Stimulated activated naive CD8-positive, alpha-beta T cell treated with anti-CD3 and anti-CD28 coated beads, Interleukin-15, amount 100 ng/mL, for 72 hours (primary cell): Measurements from ENCODE around the gene NRG4.
"Not testable (repeated sequence)": the region's sequence is repeated elsewhere in the genome, so short reads cannot be mapped to it uniquely, and the experiment has no call there.

Source experiments
- ATAC-seq: fragments of 150-1000 bp; cut with Tn5 transposase; 2 replicates; pipeline ENCODE4 v1.10.0; 2021; ENCODE audit warnings: mild to moderate bottlenecking, moderate library complexity
- DNase-seq, 2 donors: peaks; one replicate each; pipeline ENCODE4 v3.0.0; 2021 to 2022
- H3K27ac Mint-ChIP-seq, 2 donors: one replicate each; pipeline ENCODE4 v1.8.0; 2022; ENCODE audit warnings: mild to moderate bottlenecking in 2 of 2, mixed read lengths in 2 of 2, moderate library complexity in 2 of 2
- H3K27me3 Mint-ChIP-seq: one replicate; pipeline ENCODE4 v1.8.0; 2022; ENCODE audit warnings: mixed read lengths
- H3K4me1 Mint-ChIP-seq: one replicate; pipeline ENCODE4 v1.8.0; 2022; ENCODE audit warnings: mild to moderate bottlenecking, mixed read lengths
- H3K4me3 Mint-ChIP-seq, 2 donors: one replicate each; pipeline ENCODE4 v1.8.0; 2022; ENCODE audit warnings: mild to moderate bottlenecking in 2 of 2, mixed read lengths in 2 of 2, moderate library complexity in 1 of 2
- H3K9me3 Mint-ChIP-seq, 2 donors: one replicate each; pipeline ENCODE4 v1.8.0; 2022; ENCODE audit warnings: mixed read lengths in 2 of 2

The NRG4 gene

DNA sequence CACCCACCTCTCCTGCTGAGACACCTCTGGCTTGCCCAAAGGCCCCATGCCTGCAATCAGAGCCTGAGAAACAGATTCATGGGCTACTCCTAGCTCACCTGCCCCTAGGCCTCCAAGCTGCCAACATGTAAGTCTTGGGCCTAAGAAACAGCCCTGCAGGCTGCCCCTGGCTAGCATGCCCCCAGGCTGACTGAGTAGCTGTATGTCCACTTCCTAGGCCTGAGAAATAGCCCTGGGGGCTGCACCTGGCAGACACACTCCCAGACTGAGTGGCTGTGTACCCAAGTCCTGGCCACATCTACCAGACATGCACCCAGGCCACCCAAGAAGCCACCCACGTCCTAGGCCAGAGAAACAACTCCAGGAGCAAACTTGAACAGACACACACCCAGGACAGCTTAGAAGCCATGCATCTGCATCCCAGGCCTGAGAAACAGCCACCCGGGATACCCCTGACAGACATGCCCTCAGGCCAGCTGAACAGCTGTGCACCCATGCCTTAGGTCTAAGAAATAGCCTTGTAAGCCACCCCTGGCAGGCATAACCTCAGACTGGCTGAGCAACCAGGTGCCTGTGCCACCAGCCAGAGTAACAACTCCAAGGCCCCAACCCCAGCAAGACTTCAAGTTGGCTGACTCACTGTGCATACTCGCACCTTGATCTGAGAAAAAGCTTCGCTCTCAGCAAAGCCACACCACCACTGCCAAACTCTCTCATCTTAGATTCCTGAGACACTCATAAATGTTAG is 12.0 kb upstream of the NRG4 start:
- Mint-ChIP-seq H3K27me3 (peaks cover 14% of the 10 kb centered on the region), H3K4me1 (no peaks in the 10 kb centered on the region), H3K27ac (no peak overlapping the region), H3K4me3 (no peak overlapping the region), H3K9me3 (peaks cover 19 to 35% of the 10 kb centered on the region in 2 donors)
- no peak for ATAC-seq
- DNase-seq = no peak

DNA sequence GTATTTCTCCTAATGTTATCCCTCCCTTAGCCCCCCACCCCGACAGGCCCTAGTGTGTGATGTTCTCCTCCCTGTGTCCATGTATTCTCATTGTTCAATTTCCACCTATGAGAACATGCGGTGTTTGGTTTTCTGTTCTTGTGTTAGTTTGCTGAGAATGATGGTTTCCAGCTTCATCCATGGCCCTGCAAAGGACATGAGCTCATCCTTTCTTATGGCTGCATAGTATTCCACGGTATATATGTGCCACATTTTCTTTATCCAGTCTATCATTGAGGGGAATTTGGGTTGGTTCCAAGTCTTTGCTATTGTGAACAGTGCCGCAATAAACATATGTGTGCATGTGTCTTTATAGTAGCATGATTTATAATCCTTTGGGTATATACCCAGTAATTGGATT is 1.2 kb upstream of the NRG4 start:
- H3K9me3 Mint-ChIP-seq = peaks cover 12 to 27% of the 10 kb centered on the region in 2 donors
- not testable (repeated sequence) for ATAC-seq, H3K27ac Mint-ChIP-seq, H3K4me1 Mint-ChIP-seq, H3K4me3 Mint-ChIP-seq, DNase-seq
- H3K27me3 Mint-ChIP-seq = peaks cover 62% of the 10 kb centered on the region

- Mint-ChIP-seq H3K4me1 (peaks cover 7% of the 10 kb centered on the region), H3K27me3 (peaks cover 53% of the 10 kb centered on the region), H3K9me3 (no peaks in the 10 kb centered on the region), H3K27ac (no peak overlapping the region), H3K4me3 (no peak overlapping the region)
- ATAC-seq (no peak), DNase-seq (no peak)
These were observed 1.6 kb downstream of the NRG4 start for GRCh38 chr15:76010613-76011012.

DNA sequence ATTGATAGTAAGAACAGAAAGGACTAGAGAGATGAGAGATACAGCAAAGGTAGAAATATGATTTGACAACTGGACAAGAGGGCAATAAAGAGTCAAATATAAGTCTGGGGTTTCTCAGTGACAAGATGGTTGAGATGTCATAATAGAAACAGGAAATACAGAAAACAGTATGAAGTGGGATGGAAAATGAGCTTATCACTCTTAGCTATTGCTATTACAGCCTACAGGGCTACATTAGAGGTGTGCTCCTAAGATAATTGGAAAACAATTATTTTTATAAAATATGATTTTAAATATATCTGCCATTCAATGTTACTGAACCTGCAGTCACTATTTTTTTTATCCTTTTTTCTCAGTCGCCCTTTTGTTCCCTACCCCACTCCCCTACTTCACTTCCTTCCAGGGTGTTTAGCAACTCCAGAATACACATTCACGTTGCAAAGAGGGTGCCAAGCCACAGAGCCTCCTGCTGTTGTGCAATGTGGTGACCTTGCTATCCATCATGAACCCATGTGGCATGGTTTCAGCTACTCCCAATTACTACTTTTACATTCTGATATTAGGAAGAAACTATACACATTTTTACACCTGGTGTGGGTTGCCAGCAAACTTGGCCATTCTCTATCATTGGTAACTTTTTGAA is 6.0 kb downstream of the NRG4 start:
- DNase-seq (no peak), ATAC-seq (no peak)
- Mint-ChIP-seq H3K9me3 (no peaks in the 10 kb centered on the region), H3K27ac (no peak overlapping the region), H3K4me3 (no peak overlapping the region), H3K4me1 (no peaks in the 10 kb centered on the region), H3K27me3 (peaks cover 35% of the 10 kb centered on the region)

DNA sequence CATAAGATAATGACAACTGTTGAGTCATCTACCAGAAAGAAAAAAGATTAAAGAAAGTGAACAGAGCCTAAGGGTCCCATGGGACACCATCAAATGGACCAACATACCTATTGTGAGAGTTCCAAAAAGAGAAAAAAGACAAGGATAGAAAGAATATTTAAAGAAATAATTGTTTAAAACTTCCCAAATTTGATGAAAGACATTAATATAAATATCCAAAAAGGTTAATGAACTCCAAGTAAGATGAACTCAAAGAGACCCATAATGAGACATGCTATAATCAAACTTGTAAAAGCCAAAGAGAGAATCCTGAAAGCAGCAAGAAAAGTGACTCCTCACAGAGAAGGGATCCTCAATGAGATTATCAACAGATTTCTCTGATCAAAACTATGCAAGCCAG is 8.9 kb downstream of the NRG4 start:
- DNase-seq (no peak), ATAC-seq (no peak)
- no peak overlapping the region for H3K4me3 Mint-ChIP-seq
- peaks cover 34% of the 10 kb centered on the region for H3K27me3 Mint-ChIP-seq
- H3K27ac Mint-ChIP-seq = no peak overlapping the region
- no peaks in the 10 kb centered on the region for H3K4me1 Mint-ChIP-seq
- H3K9me3 Mint-ChIP-seq = no peaks in the 10 kb centered on the region

- Mint-ChIP-seq H3K4me3 (no peak overlapping the region), H3K9me3 (no peaks in the 10 kb centered on the region), H3K4me1 (no peaks in the 10 kb centered on the region), H3K27me3 (peaks cover 15% of the 10 kb centered on the region), H3K27ac (no peak overlapping the region)
- ATAC-seq (no peak), DNase-seq (no peak)
These were observed 16.6 kb downstream of the NRG4 start for GRCh38 chr15:75995611-75996010.

DNA sequence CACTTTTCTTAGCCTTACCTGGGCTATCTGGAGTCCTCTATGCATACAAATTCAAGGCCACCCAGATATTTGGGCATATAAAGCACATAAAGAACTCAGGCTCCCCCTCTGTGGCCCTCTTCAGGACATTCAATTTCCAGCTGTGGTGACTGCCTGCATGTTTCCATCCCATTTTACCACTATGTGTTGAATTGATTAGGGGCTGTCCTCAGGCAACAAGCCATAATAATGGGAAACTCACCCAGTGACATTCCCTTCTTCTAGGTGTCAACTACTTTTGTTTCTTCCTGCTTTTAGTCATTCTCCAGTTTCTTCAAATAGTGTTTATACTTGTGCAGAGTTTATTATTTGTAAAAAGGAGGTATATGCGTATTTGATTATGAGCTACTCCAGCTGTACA is 18.0 kb downstream of the NRG4 start:
- Mint-ChIP-seq H3K4me1 (no peaks in the 10 kb centered on the region), H3K4me3 (no peak overlapping the region), H3K27me3 (peaks cover 15% of the 10 kb centered on the region), H3K9me3 (no peaks in the 10 kb centered on the region), H3K27ac (no peak overlapping the region)
- no peak for DNase-seq
- ATAC-seq = no peak

DNA sequence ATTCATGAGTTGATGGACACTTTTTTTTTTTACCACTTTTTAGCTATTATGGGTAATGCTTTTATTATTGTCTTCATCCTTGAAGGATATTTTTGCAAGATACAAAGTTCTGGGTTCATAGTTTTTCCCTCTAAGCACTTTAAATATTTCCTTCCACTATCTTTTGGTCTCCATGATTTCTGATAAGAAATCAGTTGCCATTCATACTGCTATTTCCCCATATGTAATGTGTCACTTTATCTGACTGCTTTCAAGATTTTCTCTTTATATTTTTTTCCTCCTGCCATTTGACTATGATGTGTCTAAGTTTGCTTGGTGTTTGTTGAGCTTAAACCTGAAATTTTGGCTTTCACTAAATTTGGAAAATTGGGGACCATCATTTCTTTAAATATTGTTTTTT is 19.3 kb downstream of the NRG4 start:
- no peaks in the 10 kb centered on the region for H3K9me3 Mint-ChIP-seq
- H3K4me3 Mint-ChIP-seq = no peak overlapping the region
- no peak for ATAC-seq
- no peak for DNase-seq
- H3K4me1 Mint-ChIP-seq = no peaks in the 10 kb centered on the region
- H3K27ac Mint-ChIP-seq = no peak overlapping the region
- peaks cover 15% of the 10 kb centered on the region for H3K27me3 Mint-ChIP-seq

DNA sequence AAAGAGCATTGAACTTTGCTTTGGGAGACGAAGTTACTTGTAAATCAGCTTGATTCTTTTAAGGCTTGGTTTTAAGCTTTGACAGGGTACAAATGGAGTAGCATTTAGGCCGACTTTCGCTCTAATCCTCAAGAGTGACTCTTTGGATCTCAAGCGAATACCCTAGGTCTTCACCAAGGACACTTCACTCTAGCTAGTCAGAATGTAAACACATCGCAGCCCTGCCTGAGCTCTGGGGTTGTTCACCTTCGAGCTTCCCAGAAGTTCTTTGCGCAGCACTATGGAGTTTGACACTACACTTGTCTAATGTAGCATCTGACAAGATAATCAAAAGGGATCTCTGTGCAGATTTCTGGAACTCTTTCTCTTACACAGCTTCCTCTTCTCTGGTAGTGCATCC is 22.3 kb downstream of the NRG4 start:
- peaks cover 9% of the 10 kb centered on the region for H3K27me3 Mint-ChIP-seq
- DNase-seq (no peak), ATAC-seq (no peak)
- no peaks in the 10 kb centered on the region for H3K9me3 Mint-ChIP-seq
- H3K4me3 Mint-ChIP-seq = no peak overlapping the region
- no peak overlapping the region for H3K27ac Mint-ChIP-seq
- no peaks in the 10 kb centered on the region for H3K4me1 Mint-ChIP-seq

DNA sequence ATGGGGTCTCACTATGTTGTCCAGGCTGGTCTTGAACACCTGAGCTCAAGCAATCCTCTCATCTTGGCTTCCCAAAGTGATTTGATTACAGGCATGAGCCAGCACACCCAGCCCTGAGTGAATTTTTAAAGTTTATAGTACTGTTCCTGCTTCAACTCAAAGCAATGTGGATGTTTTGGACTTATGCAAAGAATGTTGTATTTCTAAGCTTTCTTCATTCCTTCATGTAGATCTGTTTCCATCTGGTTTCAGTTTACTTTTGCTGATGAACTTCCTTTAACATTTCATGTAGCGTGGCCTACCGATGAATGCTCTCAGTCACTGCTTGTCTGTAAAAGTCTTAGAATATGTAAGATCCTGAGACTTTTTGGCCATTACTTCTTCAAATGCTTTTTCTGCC is 23.2 kb downstream of the NRG4 start:
- Mint-ChIP-seq H3K4me3 (no peak overlapping the region), H3K27ac (no peak overlapping the region), H3K9me3 (no peaks in the 10 kb centered on the region), H3K4me1 (no peaks in the 10 kb centered on the region), H3K27me3 (peaks cover under 1% of the 10 kb centered on the region)
- DNase-seq (no peak), ATAC-seq (no peak)

- Mint-ChIP-seq H3K27me3 (no peaks in the 10 kb centered on the region), H3K4me3 (no peak overlapping the region), H3K27ac (no peak overlapping the region), H3K4me1 (no peaks in the 10 kb centered on the region), H3K9me3 (no peaks in the 10 kb centered on the region)
- DNase-seq (no peak), ATAC-seq (no peak)
These were observed 26.3 kb downstream of the NRG4 start for GRCh38 chr15:75985971-75986370.

- H3K27me3 Mint-ChIP-seq, DNase-seq, H3K9me3 Mint-ChIP-seq, ATAC-seq, H3K27ac Mint-ChIP-seq, H3K4me3 Mint-ChIP-seq, H3K4me1 Mint-ChIP-seq: not testable (repeated sequence)
These were observed 27.5 kb downstream of the NRG4 start for GRCh38 chr15:75984706-75985105.

DNA sequence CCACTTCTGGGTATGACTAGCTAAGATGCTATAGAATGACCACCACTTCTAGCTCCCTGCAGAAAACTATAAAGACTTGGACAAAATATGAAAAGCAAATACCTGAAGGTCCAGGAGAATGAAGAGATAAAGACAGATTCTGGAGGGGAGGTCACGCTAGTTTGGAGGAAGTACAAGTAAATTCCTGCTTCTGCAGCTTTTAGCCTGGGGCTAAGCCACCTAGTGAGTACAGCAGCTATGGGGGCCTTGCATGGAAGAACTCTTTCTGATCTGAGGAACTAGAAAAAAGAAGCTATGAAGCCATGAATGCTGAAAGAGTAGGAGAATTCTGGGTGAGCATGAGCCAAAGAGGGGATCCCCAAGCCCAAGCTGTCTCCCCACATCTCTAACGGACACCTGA is 29.8 kb downstream of the NRG4 start:
- Mint-ChIP-seq H3K4me1 (no peaks in the 10 kb centered on the region), H3K9me3 (no peaks in the 10 kb centered on the region), H3K27ac (no peak overlapping the region), H3K4me3 (no peak overlapping the region), H3K27me3 (peaks cover 14% of the 10 kb centered on the region)
- DNase-seq (no peak), ATAC-seq (no peak)

GRCh38 chr15:75981149-75981815 is 30.9 kb downstream of the NRG4 start:
- Mint-ChIP-seq H3K27me3 (peaks cover 16% of the 10 kb centered on the region), H3K27ac (no peak overlapping the region), H3K4me1 (no peaks in the 10 kb centered on the region), H3K9me3 (no peaks in the 10 kb centered on the region), H3K4me3 (no peak overlapping the region)
- ATAC-seq (no peak), DNase-seq (no peak)

DNA sequence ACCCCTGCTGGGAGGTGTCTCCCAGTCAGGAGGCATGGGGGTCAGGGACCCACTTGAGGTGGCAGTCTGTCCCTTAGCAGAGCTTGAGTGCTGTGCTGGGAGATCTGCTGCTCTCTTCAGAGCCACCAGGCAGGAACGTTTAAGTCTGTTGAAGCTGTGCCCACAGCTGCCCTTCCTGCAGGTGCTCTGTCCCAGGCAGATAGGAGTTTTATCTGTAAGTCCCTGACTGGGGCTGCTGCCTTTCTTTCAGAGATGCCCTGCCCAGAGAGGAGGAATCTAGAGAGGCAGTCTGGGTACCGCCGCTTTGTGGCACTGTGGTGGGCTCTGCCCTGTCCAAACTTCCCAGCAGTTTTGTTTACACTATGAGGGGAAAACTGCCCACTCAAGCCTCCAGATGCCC is 35.5 kb downstream of the NRG4 start:
- H3K9me3 Mint-ChIP-seq, DNase-seq, H3K4me3 Mint-ChIP-seq, ATAC-seq, H3K27ac Mint-ChIP-seq, H3K4me1 Mint-ChIP-seq: not testable (repeated sequence)
- H3K27me3 Mint-ChIP-seq = peaks cover 43% of the 10 kb centered on the region

- no peak overlapping the region for H3K4me3 Mint-ChIP-seq
- H3K27ac Mint-ChIP-seq = no peak overlapping the region
- DNase-seq (no peak), ATAC-seq (no peak)
- no peaks in the 10 kb centered on the region for H3K27me3 Mint-ChIP-seq
- peaks cover 0 to 4% of the 10 kb centered on the region in 2 donors for H3K9me3 Mint-ChIP-seq
- H3K4me1 Mint-ChIP-seq = no peaks in the 10 kb centered on the region
These were observed 46.2 kb downstream of the NRG4 start for GRCh38 chr15:75966073-75966472.
